ENCODE measurements around the gene KDM2B. TPM values are rescaled to one million over a fixed set of nuclear protein-coding genes. Genes with fewer than 3 reads are reported as not detected.

The KDM2B gene
- total and polyA plus RNA-seq, 2 donors (not counting 1 experiment from before 2014, with no cell fraction given), result 108 to 126 TPM

- Histone ChIP-seq H4K20me1 (ENCODE audit: control insufficient read depth, insufficient read depth, low read length, poor library complexity, severe bottlenecking) (peaks cover 21% of the 10 kb centered on the region), H3K36me3 (replicated peaks in 1 of 2; ENCODE audit: control extremely low read depth in 1 of 2, control insufficient read depth in 1 of 2, extremely low read depth in 1 of 2, insufficient read depth in 2 of 2, low read length in 1 of 2) (peaks cover 0 to 38% of the 10 kb centered on the region in 2 experiments), H3K27me3 (replicated peaks in 1 of 4; ENCODE audit: control extremely low read depth in 1 of 4, control insufficient read depth in 3 of 4, insufficient read depth in 4 of 4, low read length in 3 of 4) (no peaks in the 10 kb centered on the region), H3K4me1 (ENCODE audit: control insufficient read depth in 2 of 2, insufficient read depth in 2 of 2, low read length in 2 of 2) (peaks cover 8 to 37% of the 10 kb centered on the region in 2 donors), H3K27ac (ENCODE audit: low read length in 2 of 2) (no peak overlapping the region), H3K79me2 (ENCODE audit: control insufficient read depth, insufficient read depth, low read length) (peaks cover 85% of the 10 kb centered on the region), H3K4me3 (ENCODE audit: control extremely low read depth in 1 of 5, extremely low read depth in 1 of 5, insufficient read depth in 1 of 5, low read depth in 2 of 5, low read length in 4 of 5) (no peak overlapping the region), H3K9ac (ENCODE audit: low read length) (no peak overlapping the region), H2AFZ (ENCODE audit: insufficient read depth, low read depth, low read length, poor library complexity, severe bottlenecking) (no peak overlapping the region), H3K4me2 (replicated peaks; ENCODE audit: low read depth, low read length, poor library complexity, severe bottlenecking) (no peak overlapping the region), H3K9me3 (ENCODE audit: control extremely low read depth in 1 of 3, control insufficient read depth in 2 of 3, insufficient read depth in 1 of 3, low read length in 2 of 3) (no peaks in the 10 kb centered on the region)
- H3K4me1 Mint-ChIP-seq, result peaks cover 37% of the 10 kb centered on the region
- H3K27me3 Mint-ChIP-seq, result no peaks in the 10 kb centered on the region
- peak overlapping the region; percentile 15 for H3K27ac Mint-ChIP-seq
- H3K4me3 Mint-ChIP-seq, result no peak overlapping the region
- ATAC-seq (ENCODE audit: low read depth) (no peak), DNase-seq (no peak)
- intact Hi-C loops (cut with micrococcal nuclease), result no loop called here
- no peaks in the 10 kb centered on the region for H3K9me3 Mint-ChIP-seq (ENCODE audit: insufficient read depth)
- POLR2A ChIA-PET, result no interaction called here
- CTCF ChIA-PET, result interaction anchor here (1.0 to 1.6 kb wide), 3 partner anchors 27 to 34 kb away, joined by 3 to 4 read pairs (median 4); no protein-coding TSS in a partner anchor
- WGBS (ENCODE audit: insufficient coverage), result 95% methylated on average over 6 of the region's 8 CpGs
- no peak for TF ChIP-seq EZH2 (IDR thresholded peaks at IDR 0.05; ENCODE audit: borderline replicate concordance, insufficient read depth, low read depth, low read length, poor library complexity, severe bottlenecking)
- no peak for TF ChIP-seq CTCF (IDR thresholded peaks at IDR 0.05)
Observed at GRCh38 chr12:121525411-121525810, 55.4 kb downstream of the KDM2B start.

- Histone ChIP-seq H3K9me3 (ENCODE audit: control extremely low read depth in 1 of 3, control insufficient read depth in 2 of 3, insufficient read depth in 1 of 3, low read length in 2 of 3) (no peaks in the 10 kb centered on the region), H3K27ac (ENCODE audit: low read length in 2 of 2) (peak overlapping the region in 1 of 2 donors; percentile 22), H2AFZ (ENCODE audit: insufficient read depth, low read depth, low read length, poor library complexity, severe bottlenecking) (no peak overlapping the region), H3K4me2 (replicated peaks; ENCODE audit: low read depth, low read length, poor library complexity, severe bottlenecking) (peak overlapping the region; percentile 42), H3K4me3 (ENCODE audit: control extremely low read depth in 1 of 5, extremely low read depth in 1 of 5, insufficient read depth in 1 of 5, low read depth in 2 of 5, low read length in 4 of 5) (no peak overlapping the region), H3K27me3 (replicated peaks in 1 of 4; ENCODE audit: control extremely low read depth in 1 of 4, control insufficient read depth in 3 of 4, insufficient read depth in 4 of 4, low read length in 3 of 4) (no peaks in the 10 kb centered on the region), H4K20me1 (ENCODE audit: control insufficient read depth, insufficient read depth, low read length, poor library complexity, severe bottlenecking) (peaks cover 24% of the 10 kb centered on the region), H3K79me2 (ENCODE audit: control insufficient read depth, insufficient read depth, low read length) (peaks cover 87% of the 10 kb centered on the region), H3K4me1 (ENCODE audit: control insufficient read depth in 2 of 2, insufficient read depth in 2 of 2, low read length in 2 of 2) (peaks cover 9 to 36% of the 10 kb centered on the region in 2 donors), H3K36me3 (replicated peaks in 1 of 2; ENCODE audit: control extremely low read depth in 1 of 2, control insufficient read depth in 1 of 2, extremely low read depth in 1 of 2, insufficient read depth in 2 of 2, low read length in 1 of 2) (peaks cover 0 to 45% of the 10 kb centered on the region in 2 experiments), H3K9ac (ENCODE audit: low read length) (no peak overlapping the region)
- POLR2A ChIA-PET, result interaction anchor here (1.2 to 2.0 kb wide), 3 partner anchors 9 to 12 kb away, joined by 4 to 12 read pairs (median 4); no protein-coding TSS in a partner anchor
- 68% methylated on average over 13 of the region's 16 CpGs for WGBS (ENCODE audit: insufficient coverage)
- no peaks in the 10 kb centered on the region for H3K27me3 Mint-ChIP-seq
- CTCF ChIA-PET, result interaction anchor here (1.3 kb wide), 1 partner anchor 28 kb away, joined by 4 read pairs; no protein-coding TSS in a partner anchor
- ATAC-seq (ENCODE audit: low read depth) (peak; percentile 10), DNase-seq (peak; percentile 51)
- no peak for TF ChIP-seq CTCF (IDR thresholded peaks at IDR 0.05)
- TF ChIP-seq EZH2 (IDR thresholded peaks at IDR 0.05; ENCODE audit: borderline replicate concordance, insufficient read depth, low read depth, low read length, poor library complexity, severe bottlenecking), result no peak
- H3K9me3 Mint-ChIP-seq (ENCODE audit: insufficient read depth), result no peaks in the 10 kb centered on the region
- H3K27ac Mint-ChIP-seq, result peak overlapping the region; percentile 88
- intact Hi-C loops (cut with micrococcal nuclease), result no loop called here
- peaks cover 41% of the 10 kb centered on the region for H3K4me1 Mint-ChIP-seq
- H3K4me3 Mint-ChIP-seq, result peak overlapping the region; percentile 86
Observed at GRCh38 chr12:121524196-121524916, 56.5 kb downstream of the KDM2B start.
